H1 (cell line): ENCODE data around the gene TCF25. TPM values are rescaled to one million over a fixed set of nuclear protein-coding genes. Genes with fewer than 3 reads are reported as not detected.

Source experiments
- CTCF ChIA-PET: fragments of 300-600 bp; sonication (Branson Sonifier 250); formaldehyde crosslinking; loops from one replicate; lab custom pipeline; 2021; ENCODE audit not compliant: partially characterized antibody; lab: Charles Lee
- POLR2A ChIA-PET: fragments of 300-600 bp; sonication (Branson Sonifier 250); formaldehyde crosslinking; loops from one replicate; lab custom pipeline; 2021; ENCODE audit warnings: inconsistent platforms; ENCODE audit not compliant: partially characterized antibody; lab: Charles Lee
- DNase-seq, 2 experiments: peaks; one replicate each; pipeline versions ENCODE4 v3.0.0 to v3.0.0-alpha.2; 2010 to 2022; ENCODE audit warnings: low spot score in 2 of 2, low read depth in 1 of 2, mixed read lengths in 1 of 2
- FAIRE-seq: peaks from 2 replicates; lab custom pipeline; 2011; peaks lifted over from hg19 to GRCh38; lab: Jason Lieb, UNC
- H2AFZ ChIP-seq: 2 replicates; pipeline ENCODE4 v1.8.1; 2012; ENCODE audit warnings: low read length, inconsistent platforms
- H2AK5ac ChIP-seq: 2 replicates; pipeline ENCODE4 v1.6.1; 2013; ENCODE audit warnings: low read depth, low read length
- H2BK120ac ChIP-seq: replicated peaks from 2 replicates; pipeline ENCODE3; 2013; ENCODE audit warnings: low read depth, low read length, inconsistent platforms
- H2BK12ac ChIP-seq: 2 replicates; pipeline ENCODE4 v1.6.1; 2013; ENCODE audit warnings: low read depth, low read length
- H2BK15ac ChIP-seq: 2 replicates; pipeline ENCODE4 v1.6.1; 2013; ENCODE audit warnings: low read length
- H2BK20ac ChIP-seq: 2 replicates; pipeline ENCODE4 v1.6.1; 2013; ENCODE audit warnings: low read length
- H2BK5ac ChIP-seq: 2 replicates; pipeline ENCODE4 v1.6.1; 2013; ENCODE audit warnings: low read depth, low read length
- H3K14ac ChIP-seq: 2 replicates; pipeline ENCODE4 v1.6.1; 2013; ENCODE audit warnings: inconsistent platforms; ENCODE audit not compliant: insufficient read length
- H3K18ac ChIP-seq: 2 replicates; pipeline ENCODE4 v1.6.1; 2013; ENCODE audit warnings: low read length; ENCODE audit errors: extremely low read depth
- H3K23ac ChIP-seq: 2 replicates; pipeline ENCODE4 v1.6.1; 2013; ENCODE audit warnings: inconsistent platforms; ENCODE audit not compliant: insufficient read length
- H3K23me2 ChIP-seq: 2 replicates; pipeline ENCODE4 v1.6.1; 2013; ENCODE audit warnings: low read depth, low read length
- H3K27ac ChIP-seq: 2 replicates; pipeline ENCODE4 v1.6.1; 2011; ENCODE audit warnings: low read depth, low read length, inconsistent platforms
- H3K27me3 ChIP-seq, 4 experiments: replicated peaks in 1 of 4; 1 replicate in 1 of 4; 2 replicates in 3 of 4; pipeline versions ENCODE4 v1.6.1 to v1.8.1; 2011 to 2013; ENCODE audit warnings: low read length in 3 of 4, mild to moderate bottlenecking in 3 of 4, inconsistent platforms in 2 of 4, mixed read lengths in 2 of 4, moderate library complexity in 1 of 4; ENCODE audit not compliant: control insufficient read depth in 3 of 4, insufficient read depth in 3 of 4; ENCODE audit errors: extremely low read depth in 1 of 4
- H3K36me3 ChIP-seq, 4 experiments: 2 replicates each; pipeline versions ENCODE4 v1.6.1 to v1.8.1; 2011 to 2013; ENCODE audit warnings: mild to moderate bottlenecking in 4 of 4, low read length in 3 of 4, moderate library complexity in 2 of 4, control low read depth in 1 of 4, inconsistent platforms in 1 of 4; ENCODE audit not compliant: insufficient read depth in 4 of 4, control insufficient read depth in 2 of 4
- H3K4ac ChIP-seq: replicated peaks from 2 replicates; pipeline ENCODE3; 2013; ENCODE audit warnings: low read length, low read depth, mixed read lengths, inconsistent platforms; ENCODE audit not compliant: insufficient read length
- H3K4me1 ChIP-seq, 4 experiments: replicated peaks in 1 of 4; 1 replicate in 1 of 4; 2 replicates in 3 of 4; pipeline versions ENCODE4 v1.6.1 to v1.8.1; 2011 to 2013; ENCODE audit warnings: low read length in 3 of 4, inconsistent platforms in 2 of 4, mixed read lengths in 1 of 4; ENCODE audit not compliant: insufficient read depth in 4 of 4, control insufficient read depth in 3 of 4
- H3K4me2 ChIP-seq, 2 experiments: 2 replicates each; pipeline versions ENCODE4 v1.6.1 to v1.8.1; 2011 to 2013; ENCODE audit warnings: low read depth in 2 of 2, low read length in 2 of 2, control low read depth in 1 of 2, inconsistent platforms in 1 of 2, mild to moderate bottlenecking in 1 of 2; ENCODE audit not compliant: insufficient read depth in 1 of 2
- H3K4me3 ChIP-seq, 4 experiments: fragments of 200-600, 300-600 bp in 1 of 4; sonication (generic), shearing (Covaris generic), sonication (Bioruptor Twin) in 1 of 4; 2 replicates each; pipeline versions ENCODE4 v1.5.1 to v1.8.1; 2011 to 2016; ENCODE audit warnings: low read length in 4 of 4, low read depth in 3 of 4, control low read depth in 2 of 4, inconsistent platforms in 2 of 4, mild to moderate bottlenecking in 2 of 4, mixed read lengths in 1 of 4, moderate library complexity in 1 of 4; ENCODE audit not compliant: insufficient read depth in 2 of 4; ENCODE audit errors: extremely low read depth in 1 of 4
- H3K56ac ChIP-seq: replicated peaks from 2 replicates; pipeline ENCODE3; 2013; ENCODE audit warnings: low read depth, mild to moderate bottlenecking, mixed read lengths, low read length, inconsistent platforms; ENCODE audit not compliant: insufficient read length
- H3K79me1 ChIP-seq: 2 replicates; pipeline ENCODE4 v1.6.1; 2013; ENCODE audit warnings: low read depth, low read length, control low read depth
- H3K79me2 ChIP-seq, 2 experiments: 2 replicates each; pipeline versions ENCODE4 v1.6.1 to v1.8.1; 2012 to 2013; ENCODE audit warnings: low read length in 2 of 2, mild to moderate bottlenecking in 2 of 2, inconsistent platforms in 1 of 2; ENCODE audit not compliant: insufficient read depth in 2 of 2, control insufficient read depth in 1 of 2
- H3K9ac ChIP-seq, 4 experiments: replicated peaks in 1 of 4; 1 replicate in 1 of 4; 2 replicates in 3 of 4; pipeline versions ENCODE4 v1.6.1 to v1.8.1; 2011 to 2013; ENCODE audit warnings: low read depth in 3 of 4, low read length in 3 of 4, control low read depth in 2 of 4, mild to moderate bottlenecking in 2 of 4, moderate library complexity in 2 of 4, inconsistent platforms in 1 of 4; ENCODE audit errors: extremely low read depth in 1 of 4
- H3K9me3 ChIP-seq, 2 experiments: 2 replicates each; pipeline versions ENCODE4 v1.6.1 to v1.8.1; 2012 to 2013; ENCODE audit warnings: mild to moderate bottlenecking in 2 of 2, moderate library complexity in 2 of 2, control low read depth in 1 of 2, inconsistent platforms in 1 of 2, low read depth in 1 of 2, low read length in 1 of 2, mixed read lengths in 1 of 2; ENCODE audit not compliant: insufficient read depth in 2 of 2
- H4K20me1 ChIP-seq, 2 experiments: replicated peaks in 1 of 2; 2 replicates each; pipeline versions ENCODE3 to v1.8.1; 2011 to 2013; ENCODE audit warnings: inconsistent platforms in 2 of 2, low read length in 2 of 2, mild to moderate bottlenecking in 1 of 2; ENCODE audit not compliant: insufficient read depth in 2 of 2, control insufficient read depth in 1 of 2
- H4K5ac ChIP-seq: 2 replicates; pipeline ENCODE4 v1.6.1; 2013; ENCODE audit warnings: low read length, low read depth, mixed read lengths, inconsistent platforms; ENCODE audit not compliant: insufficient read length
- H4K8ac ChIP-seq: 2 replicates; pipeline ENCODE4 v1.8.0; 2013; ENCODE audit warnings: mild to moderate bottlenecking, moderate library complexity, low read length, inconsistent platforms; ENCODE audit not compliant: insufficient read depth; ENCODE audit errors: extremely low read depth
- H4K91ac ChIP-seq: replicated peaks from 2 replicates; pipeline ENCODE3; 2013; ENCODE audit warnings: low read length, mixed read lengths, inconsistent platforms; ENCODE audit not compliant: insufficient read length
- CTBP2 ChIP-seq: IDR thresholded peaks from 2 replicates; pipeline ENCODE4 v1.7.0; 2011; ENCODE audit warnings: borderline replicate concordance, mild to moderate bottlenecking, moderate library complexity, mixed read lengths, low read length; ENCODE audit not compliant: insufficient read depth, insufficient read length
- HDAC6 ChIP-seq: IDR thresholded peaks from one replicate; pipeline ENCODE4 v1.7.1; 2012; ENCODE audit warnings: low read depth, mild to moderate bottlenecking, inconsistent platforms, low read length, moderate library complexity
- TAF1 ChIP-seq: IDR thresholded peaks from 2 replicates; pipeline ENCODE4 v1.6.1; 2011; ENCODE audit warnings: mild to moderate bottlenecking, low read depth, low read length
- TAF7 ChIP-seq: optimal IDR thresholded peaks from 2 replicates; pipeline ENCODE3; 2011; ENCODE audit warnings: low read depth, mild to moderate bottlenecking, inconsistent platforms, low read length, moderate library complexity, borderline replicate concordance
- TCF12 ChIP-seq: IDR thresholded peaks from 2 replicates; pipeline ENCODE4 v1.6.1; 2011; ENCODE audit warnings: low read depth, mild to moderate bottlenecking, low read length
- WGBS, 2 experiments: shearing (Covaris generic) in 1 of 2; methylation state at CpG; one replicate each; pipeline versions ENCODE4 v1.1.6 to v1.1.7; 2013 to 2015; ENCODE audit warnings: low lambda C conversion rate in 2 of 2, mixed read lengths in 2 of 2, inconsistent platforms in 1 of 2, low coverage in 1 of 2, missing lambda C conversion rate in 1 of 2; ENCODE audit not compliant: insufficient replicate concordance in 2 of 2, insufficient coverage in 1 of 2, insufficient read length in 1 of 2; ENCODE audit errors: extremely low coverage in 1 of 2, missing lambda C conversion rate in 1 of 2; 5-methylcytosine and 5-hydroxymethylcytosine counted together
- polyA plus RNA-seq, 7 experiments: library from polyadenylated mRNA; depleted of rRNA in 3 of 7; stranded (reverse) in 5 of 7; unstranded in 2 of 7; fragments of >200 nt in 5 of 7; fragments of 200-250 nt in 2 of 7; gene quantifications; 1 replicate in 5 of 7; 2 replicates in 1 of 7; 4 replicates in 1 of 7; pipeline versions ENCODE4 v1.2.1 to v1.2.3, GENCODE V29; 2011 to 2013; ENCODE audit warnings: missing spikeins in 2 of 7, mixed read lengths in 2 of 7
- total RNA-seq: library from RNA; stranded (reverse); fragmentation: NEBNext Ultra II Directional; extraction: Animal tissue kit (Norgen Biotek cat#: 25700); gene quantifications from 2 replicates; pipeline ENCODE4 v1.2.1, GENCODE V29; 2021
- TF ChIP-seq, protein P1 (sequence below): IDR thresholded peaks from 2 replicates; pipeline ENCODE4 v1.6.1; 2012; ENCODE audit warnings: inconsistent platforms

TCF25 gene
- total and polyA plus RNA-seq, 2 of the 8 experiments (the other 6 are each of a cell fraction or from before 2014, with no cell fraction given), result 78.1 to 102 TPM

DNA sequence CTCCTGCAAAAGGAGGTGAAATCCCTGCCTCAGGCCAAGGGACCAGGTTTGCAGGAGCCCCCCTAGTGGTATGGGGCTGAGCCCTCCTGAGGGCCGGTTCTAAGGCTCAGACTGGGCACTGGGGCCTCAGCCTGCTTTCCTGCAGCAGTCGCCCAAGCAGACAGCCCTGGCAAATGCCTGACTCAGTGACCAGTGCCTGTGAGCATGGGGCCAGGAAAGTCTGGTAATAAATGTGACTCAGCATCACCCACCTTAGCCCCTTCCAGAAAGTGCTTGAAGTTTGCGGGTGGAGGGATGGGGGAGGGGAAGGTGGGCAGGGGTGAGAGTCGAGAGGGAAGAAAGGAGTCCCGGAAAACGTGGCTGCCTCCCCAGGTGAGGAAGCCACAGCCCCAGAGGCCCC, 47.3 kb downstream of the TCF25 start:
- no peak overlapping the region for H3K27ac ChIP-seq
- TF ChIP-seq CTBP2 (no peak), TCF12 (no peak), HDAC6 (no peak), TAF1 (no peak), TAF7 (no peak)
- TF ChIP-seq, protein P1, sequence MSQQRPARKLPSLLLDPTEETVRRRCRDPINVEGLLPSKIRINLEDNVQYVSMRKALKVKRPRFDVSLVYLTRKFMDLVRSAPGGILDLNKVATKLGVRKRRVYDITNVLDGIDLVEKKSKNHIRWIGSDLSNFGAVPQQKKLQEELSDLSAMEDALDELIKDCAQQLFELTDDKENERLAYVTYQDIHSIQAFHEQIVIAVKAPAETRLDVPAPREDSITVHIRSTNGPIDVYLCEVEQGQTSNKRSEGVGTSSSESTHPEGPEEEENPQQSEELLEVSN, result no peak
- TF ChIP-seq, all 59 proteins: peak for 0
- Histone ChIP-seq H3K36me3 (no peaks in the 10 kb centered on the region), H3K4ac (no peak overlapping the region), H4K91ac (no peak overlapping the region), H4K5ac (no peak overlapping the region), H2BK15ac (peak overlapping the region; percentile 25; the same call in 1 of the 2 replicates), H3K56ac (no peak overlapping the region), H3K4me1 (peaks cover 0 to 34% (median 25%) of the 10 kb centered on the region in 4 experiments; a peak in 6 of 7 replicates), H3K23ac (no peak overlapping the region), H2BK20ac (no peak overlapping the region), H3K27me3 (peaks cover 0 to 19% (median 16%) of the 10 kb centered on the region in 4 experiments; a peak in 6 of 7 replicates), H2AFZ (no peak overlapping the region), H2AK5ac (no peak overlapping the region; the same call in 1 of the 2 replicates), H4K8ac (no peak overlapping the region), H2BK5ac (peak overlapping the region; percentile 35; the same call in 1 of the 2 replicates), H2BK12ac (no peak overlapping the region), H4K20me1 (peaks cover 5 to 8% of the 10 kb centered on the region in 2 experiments), H3K4me3 (no peak overlapping the region), H3K9me3 (no peaks in the 10 kb centered on the region), H3K23me2 (peaks cover 29% of the 10 kb centered on the region), H3K4me2 (no peak overlapping the region; a peak in 1 of 4 replicates), H3K9ac (no peak overlapping the region), H3K79me2 (no peaks in the 10 kb centered on the region), H3K14ac (no peak overlapping the region), H2BK120ac (no peak overlapping the region), H3K18ac (no peak overlapping the region), H3K79me1 (no peaks in the 10 kb centered on the region)
- DNase-seq (no peak), FAIRE-seq (no peak)
- 76% methylated on average over 2 of the region's 6 CpGs; no CpG with 5 or more reads in 1 of the 2 experiments for WGBS, 2 experiments
- ChIA-PET POLR2A (interaction anchor here (1.1 to 6.5 kb wide), 3 partner anchors 10 to 52 kb away, joined by 3 to 71 read pairs (median 28); no protein-coding TSS in a partner anchor), CTCF (interaction anchor here (1.1 to 8.7 kb wide), 2 partner anchors 11 to 46 kb away, joined by 3 to 70 read pairs; no protein-coding TSS in a partner anchor)
